Mammary epithelial cell (primary cell): ENCODE data around the gene SYT12.

Source experiments
- CTCF ChIP-seq, 2 donors: IDR thresholded peaks in 1 of 2; conservative IDR thresholded peaks in 1 of 2; 2 replicates each; pipeline ENCODE4 v1.5.1; 2011 to 2012; ENCODE audit warnings: inconsistent platforms in 2 of 2, low read length in 2 of 2, mild to moderate bottlenecking in 2 of 2, control low read depth in 1 of 2, low read depth in 1 of 2; ENCODE audit not compliant: insufficient read depth in 1 of 2; ENCODE audit errors: extremely low read depth in 1 of 2
- EZH2 ChIP-seq: IDR thresholded peaks from 2 replicates; pipeline ENCODE4 v1.6.1; 2012; ENCODE audit warnings: low read length, inconsistent platforms, borderline replicate concordance

GRCh38 chr11:67099831-67100324 lies 76.9 kb downstream of the SYT12 start:
- TF ChIP-seq CTCF (conservative IDR thresholded peaks at IDR 0.05 in 1 of 2, IDR thresholded peaks at IDR 0.05 in 1 of 2; ENCODE audit: extremely low read depth in 1 of 2, insufficient read depth in 1 of 2, low read depth in 1 of 2, low read length in 2 of 2) (no peak), EZH2 (no peak)
